PC-3 (cell line): ENCODE results near the gene TENM4. TPM values are rescaled to one million over a fixed set of nuclear protein-coding genes. Genes with fewer than 3 reads are reported as not detected.

Experiments used
- ATAC-seq: fragments of 200-7000 bp; cut with Tn5 transposase; 2 replicates; pipeline ENCODE4 v1.9.1; 2020; ENCODE audit warnings: mild to moderate bottlenecking, moderate library complexity
- BruUV-seq: library from RNA; stranded (reverse); fragments of 400-500 nt; replicated peaks from 2 replicates; lab custom pipeline; 2021; lab: Mats Ljungman, UMichigan
- CTCF ChIA-PET: fragments of 300-600 bp; sonication (Branson Sonifier 250); formaldehyde crosslinking; loops from one replicate; lab custom pipeline; 2022; ENCODE audit warnings: antibody characterized with exemption; lab: Charles Lee
- POLR2A ChIA-PET: fragments of 300-600 bp; sonication (Branson Sonifier 250); formaldehyde crosslinking; loops from one replicate; lab custom pipeline; 2022; ENCODE audit warnings: antibody characterized with exemption; ENCODE audit not compliant: unreplicated experiment; lab: Charles Lee
- DNase-seq: peaks from one replicate; pipeline ENCODE4 v3.0.0-alpha.2; 2015
- H2AFZ ChIP-seq: fragments of 300-600 bp; sonication (generic); 2 replicates; pipeline ENCODE4 v1.6.0; 2016; ENCODE audit warnings: antibody characterized with exemption, low read length
- H3F3A ChIP-seq: fragments of 300-600 bp; sonication (generic); one replicate; pipeline ENCODE4 v1.6.0; 2017; ENCODE audit warnings: antibody characterized with exemption, low read length, control low read depth, mild to moderate bottlenecking; ENCODE audit not compliant: unreplicated experiment
- H3K27ac ChIP-seq: fragments of 300-600 bp; sonication (generic); 2 replicates; pipeline ENCODE4 v1.5.1; 2016; ENCODE audit warnings: mild to moderate bottlenecking, low read length
- H3K27me3 ChIP-seq: fragments of 300-600 bp; sonication (generic); 2 replicates; pipeline ENCODE4 v1.6.1; 2016; ENCODE audit warnings: low read length, mixed read lengths
- H3K36me3 ChIP-seq: fragments of 300-600 bp; sonication (generic); 2 replicates; pipeline ENCODE4 v1.6.1; 2016; ENCODE audit warnings: low read depth, mixed run types, low read length, mixed read lengths
- H3K4me1 ChIP-seq: fragments of 300-600 bp; sonication (generic); 2 replicates; pipeline ENCODE4 v1.5.1; 2016; ENCODE audit warnings: low read length; ENCODE audit not compliant: insufficient read depth
- H3K4me2 ChIP-seq: fragments of 300-600 bp; sonication (generic); 2 replicates; pipeline ENCODE4 v1.6.0; 2016; ENCODE audit warnings: low read length
- H3K4me3 ChIP-seq: fragments of 300-600 bp; sonication (generic); 2 replicates; pipeline ENCODE4 v1.5.1; 2016; ENCODE audit warnings: mild to moderate bottlenecking, low read length, mixed read lengths
- H3K79me2 ChIP-seq: fragments of 300-600 bp; sonication (generic); 2 replicates; pipeline ENCODE4 v1.6.1; 2017; ENCODE audit warnings: low read length, mixed read lengths
- H3K9ac ChIP-seq: fragments of 300-600 bp; sonication (generic); 2 replicates; pipeline ENCODE4 v1.6.0; 2016; ENCODE audit warnings: mild to moderate bottlenecking, low read length
- H3K9me2 ChIP-seq: fragments of 300-600 bp; sonication (generic); replicated peaks from 2 replicates; pipeline ENCODE4 v1.6.1; 2016; ENCODE audit warnings: mixed run types, low read length, mixed read lengths
- H3K9me3 ChIP-seq: fragments of 300-600 bp; sonication (generic); 2 replicates; pipeline ENCODE4 v1.6.1; 2016; ENCODE audit warnings: low read length, mixed read lengths
- H4K20me1 ChIP-seq: fragments of 300-600 bp; sonication (generic); 2 replicates; pipeline ENCODE4 v1.6.1; 2016; ENCODE audit warnings: low read length, mixed read lengths
- EZH2 ChIP-seq: fragments of 300-600 bp; sonication (generic); IDR thresholded peaks from one replicate; pipeline ENCODE4 v1.6.1; 2017; ENCODE audit warnings: antibody characterized with exemption, mild to moderate bottlenecking, low read length; ENCODE audit not compliant: unreplicated experiment
- EZH2phosphoT487 ChIP-seq: fragments of 300-600 bp; sonication (generic); IDR thresholded peaks from 2 replicates; pipeline ENCODE4 v1.6.1; 2018; ENCODE audit warnings: mild to moderate bottlenecking, antibody characterized with exemption, low read length, borderline replicate concordance
- intact Hi-C: fragments of 100-400 bp; cut with micrococcal nuclease; formaldehyde crosslinking; loops from 2 replicates; pipeline ENCODE4 v1.9.0; 2023
- total RNA-seq: library from RNA; depleted of rRNA; stranded (reverse); fragments of >200 nt; gene quantifications from 2 replicates; pipeline ENCODE4 v1.2.3, GENCODE V29; 2014
- TF ChIP-seq, protein P1 (sequence below): fragments of 300-600 bp; sonication (generic); conservative IDR thresholded peaks from 2 replicates; pipeline ENCODE4 v1.5.1; 2017; ENCODE audit warnings: antibody characterized with exemption, low read depth, mild to moderate bottlenecking, low read length

Gene TENM4
- total RNA-seq, 1 experiment from 2014 or later = 19.7 TPM

- no peak overlapping the region for H3K4me3 ChIP-seq
- H3K4me1 ChIP-seq = peaks cover 19% of the 10 kb centered on the region
- no peaks in the 10 kb centered on the region for H3K9me2 ChIP-seq
- no peaks in the 10 kb centered on the region for H4K20me1 ChIP-seq
- ChIA-PET CTCF (no interaction called here), POLR2A (no interaction called here)
- no peaks in the 10 kb centered on the region for H3K9me3 ChIP-seq
- BruUV-seq = no TSS peak
- peak overlapping the region; percentile 57 for H3K4me2 ChIP-seq
- H3F3A ChIP-seq = no peaks in the 10 kb centered on the region
- DNase-seq (peak; percentile 89), ATAC-seq (peak; percentile 96)
- intact Hi-C loops = no loop called here
- TF ChIP-seq, protein P1, sequence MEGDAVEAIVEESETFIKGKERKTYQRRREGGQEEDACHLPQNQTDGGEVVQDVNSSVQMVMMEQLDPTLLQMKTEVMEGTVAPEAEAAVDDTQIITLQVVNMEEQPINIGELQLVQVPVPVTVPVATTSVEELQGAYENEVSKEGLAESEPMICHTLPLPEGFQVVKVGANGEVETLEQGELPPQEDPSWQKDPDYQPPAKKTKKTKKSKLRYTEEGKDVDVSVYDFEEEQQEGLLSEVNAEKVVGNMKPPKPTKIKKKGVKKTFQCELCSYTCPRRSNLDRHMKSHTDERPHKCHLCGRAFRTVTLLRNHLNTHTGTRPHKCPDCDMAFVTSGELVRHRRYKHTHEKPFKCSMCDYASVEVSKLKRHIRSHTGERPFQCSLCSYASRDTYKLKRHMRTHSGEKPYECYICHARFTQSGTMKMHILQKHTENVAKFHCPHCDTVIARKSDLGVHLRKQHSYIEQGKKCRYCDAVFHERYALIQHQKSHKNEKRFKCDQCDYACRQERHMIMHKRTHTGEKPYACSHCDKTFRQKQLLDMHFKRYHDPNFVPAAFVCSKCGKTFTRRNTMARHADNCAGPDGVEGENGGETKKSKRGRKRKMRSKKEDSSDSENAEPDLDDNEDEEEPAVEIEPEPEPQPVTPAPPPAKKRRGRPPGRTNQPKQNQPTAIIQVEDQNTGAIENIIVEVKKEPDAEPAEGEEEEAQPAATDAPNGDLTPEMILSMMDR = no peak
- TF ChIP-seq EZH2 = no peak
- TF ChIP-seq EZH2phosphoT487 = no peak
- peak overlapping the region; percentile 32 for H2AFZ ChIP-seq
- no peaks in the 10 kb centered on the region for H3K27me3 ChIP-seq
- no peaks in the 10 kb centered on the region for H3K79me2 ChIP-seq
- no peak overlapping the region; the same call in 1 of the 2 replicates for H3K9ac ChIP-seq
- no peaks in the 10 kb centered on the region for H3K36me3 ChIP-seq
- H3K27ac ChIP-seq = peak overlapping the region; percentile 70
Observed at GRCh38 chr11:79018371-79018849, 422.4 kb downstream of the TENM4 start.

DNA sequence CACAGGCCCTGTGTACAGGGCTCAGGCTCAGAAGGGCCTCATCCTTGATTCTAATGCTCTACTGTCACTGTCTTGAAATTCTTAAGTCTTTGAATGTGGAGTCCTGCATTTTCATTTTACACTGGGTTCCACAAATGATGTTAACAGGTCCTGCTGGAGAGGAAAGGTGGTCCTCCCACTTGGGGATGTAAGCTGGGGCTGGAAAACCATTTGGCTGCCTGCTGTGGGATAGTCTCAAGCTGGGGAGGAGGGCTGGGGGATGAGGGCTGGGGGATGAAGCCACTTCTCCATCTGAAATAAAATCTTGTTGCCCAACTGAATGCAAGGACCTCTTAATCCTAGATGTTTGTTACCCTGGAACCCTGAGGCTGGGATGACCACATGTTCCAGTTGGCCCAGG, 423.0 kb downstream of the TENM4 start:
- BruUV-seq = no TSS peak
- Histone ChIP-seq H3K4me3 (no peak overlapping the region), H4K20me1 (no peaks in the 10 kb centered on the region), H3K79me2 (no peaks in the 10 kb centered on the region), H3K4me2 (peak overlapping the region; percentile 57), H3K9me3 (no peaks in the 10 kb centered on the region), H3F3A (no peaks in the 10 kb centered on the region), H3K4me1 (peaks cover 19% of the 10 kb centered on the region), H3K27me3 (no peaks in the 10 kb centered on the region), H3K9me2 (no peaks in the 10 kb centered on the region), H3K36me3 (no peaks in the 10 kb centered on the region), H2AFZ (no peak overlapping the region), H3K9ac (no peak overlapping the region; the same call in 1 of the 2 replicates), H3K27ac (peak overlapping the region; percentile 70)
- intact Hi-C loops = no loop called here
- CTCF ChIA-PET = no interaction called here
- TF ChIP-seq EZH2phosphoT487 (no peak), EZH2 (no peak)
- TF ChIP-seq, protein P1 = no peak
- DNase-seq (no peak), ATAC-seq (no peak)
- POLR2A ChIA-PET = no interaction called here

GRCh38 chr11:79013509-79013908, 427.3 kb downstream of the TENM4 start:
- Histone ChIP-seq H3K9me3 (no peaks in the 10 kb centered on the region), H2AFZ (no peak overlapping the region), H3K4me3 (no peak overlapping the region), H3K9me2 (no peaks in the 10 kb centered on the region), H3K79me2 (no peaks in the 10 kb centered on the region), H3K27me3 (no peaks in the 10 kb centered on the region), H4K20me1 (no peaks in the 10 kb centered on the region), H3K27ac (no peak overlapping the region), H3K4me2 (no peak overlapping the region), H3K4me1 (peaks cover 11% of the 10 kb centered on the region), H3K9ac (no peak overlapping the region), H3F3A (no peaks in the 10 kb centered on the region), H3K36me3 (no peaks in the 10 kb centered on the region)
- POLR2A ChIA-PET = no interaction called here
- intact Hi-C loops = no loop called here
- BruUV-seq = no TSS peak
- CTCF ChIA-PET = no interaction called here
- DNase-seq (peak; percentile 18), ATAC-seq (peak; percentile 9; the same call in 1 of the 2 replicates)
- TF ChIP-seq EZH2phosphoT487 (no peak), EZH2 (no peak)
- TF ChIP-seq, protein P1 = no peak
